Psoas muscle (tissue), 8 donors: ENCODE measurements around the gene LPAR3. TPM values are rescaled to one million over a fixed set of nuclear protein-coding genes. Genes with fewer than 3 reads are reported as not detected.

Experiments used
- ATAC-seq, 4 donors: fragments of 200-7000 bp; cut with Tn5 transposase; one replicate each; pipeline ENCODE4 v1.9.1; 2020; ENCODE audit warnings: moderate library complexity in 3 of 4, mild to moderate bottlenecking in 2 of 4
- DNase-seq, 2 donors: peaks; one replicate each; pipeline ENCODE4 v3.0.0-alpha.2; 2020
- H3K27ac ChIP-seq: fragments of 200-600 bp; one replicate; pipeline ENCODE4 v1.8.0; 2022
- H3K27me3 ChIP-seq, 3 donors: fragments of 200-600 bp in 1 of 3; one replicate each; pipeline versions ENCODE4 v1.6.1 to v1.8.0; 2013 to 2022; ENCODE audit warnings: low read length in 2 of 3, mild to moderate bottlenecking in 2 of 3, moderate library complexity in 1 of 3; ENCODE audit not compliant: insufficient read depth in 3 of 3
- H3K36me3 ChIP-seq, 2 donors: fragments of 200-600 bp in 1 of 2; one replicate each; pipeline versions ENCODE4 v1.6.1 to v1.8.0; 2013 to 2022; ENCODE audit warnings: low read depth in 1 of 2, mild to moderate bottlenecking in 1 of 2, moderate library complexity in 1 of 2; ENCODE audit not compliant: insufficient read depth in 1 of 2
- H3K4me1 ChIP-seq: fragments of 200-600 bp; one replicate; pipeline ENCODE4 v1.8.0; 2022
- H3K4me3 ChIP-seq: fragments of 200-600 bp; one replicate; pipeline ENCODE4 v1.8.0; 2022; ENCODE audit warnings: mild to moderate bottlenecking
- H3K9me3 ChIP-seq: fragments of 200-600 bp; one replicate; pipeline ENCODE4 v1.8.0; 2022
- CTCF ChIP-seq: fragments of 200-600 bp; IDR thresholded peaks from one replicate; pipeline ENCODE4 v1.8.0; 2022; ENCODE audit warnings: antibody characterized with exemption
- WGBS, 3 donors: extraction: QIAGEN DNeasy Blood & Tissue Kit; methylation state at CpG; one replicate each; pipeline versions ENCODE4 v1.1.6 to v1.1.7; 2013; 5-methylcytosine and 5-hydroxymethylcytosine counted together
- intact Hi-C, 2 donors: fragments of 100-400 bp; cut with DNase I; formaldehyde crosslinking; loops; one replicate each; pipeline versions ENCODE4 v1.11.0 to v1.14.2; 2022
- polyA plus RNA-seq, 3 donors: library from polyadenylated mRNA; stranded (reverse); fragments of 200-250 nt; gene quantifications; one replicate each; pipeline ENCODE4 v1.2.3, GENCODE V29; 2013
- total RNA-seq, 4 donors: library from RNA; stranded (reverse); fragmentation: NEBNext Ultra II Directional in 2 of 4; extraction: Animal tissue kit (Norgen Biotek cat#: 25700) in 2 of 4; gene quantifications; one replicate each; pipeline versions ENCODE4 v1.2.1 to v1.2.4, GENCODE V29; 2021 to 2023
- donor health status: healthy with polysubstance abuse.
- donor health status: DM: no; HTN: no; CAD: no; lungs with moderate emphysema.
- donor health status: Bipolar disorder and iron deficiency.
- donor health status: healthy.
- donor health status: DM: yes; HTN: yes; CAD: no.
- donor health status: DM: no; HTN: no; CAD: no.
- donor health status: DM: no; HTN: no; CAD: no.
- donor health status: DM: yes; HTN: yes; CAD: no.

Gene LPAR3
- total and polyA plus RNA-seq, 7 donors, result 0.01 to 0.20 (median 0.03) TPM; not detected in 4

- ATAC-seq (no peak), DNase-seq (no peak)
- Histone ChIP-seq H3K4me3 (no peak overlapping the region), H3K27me3 (no peaks in the 10 kb centered on the region), H3K9me3 (no peaks in the 10 kb centered on the region), H3K36me3 (no peaks in the 10 kb centered on the region), H3K27ac (no peak overlapping the region), H3K4me1 (no peaks in the 10 kb centered on the region)
- 77 to 88% (median 86%) methylated on average over 5 of the region's 5 CpGs for WGBS, 3 donors
- no peak for TF ChIP-seq CTCF
- intact Hi-C loops, result no loop called here
Measured at GRCh38 chr1:84876353-84876752, 16.7 kb downstream of the LPAR3 start.

- Histone ChIP-seq H3K9me3 (no peaks in the 10 kb centered on the region), H3K27me3 (peaks cover 0 to 2% (median 0%) of the 10 kb centered on the region in 3 donors), H3K4me1 (no peaks in the 10 kb centered on the region), H3K4me3 (no peak overlapping the region), H3K27ac (no peak overlapping the region), H3K36me3 (no peaks in the 10 kb centered on the region)
- WGBS, 3 donors, result 85 to 93% (median 87%) methylated on average over 2 of the region's 2 CpGs
- DNase-seq, result no peak
- TF ChIP-seq CTCF, result no peak
- intact Hi-C loops, result no loop called here
- ATAC-seq, result no peak
Measured at GRCh38 chr1:84873366-84873765, 19.6 kb downstream of the LPAR3 start.

GRCh38 chr1:84872696-84873355 is 20.2 kb downstream of the LPAR3 start:
- no peaks in the 10 kb centered on the region for H3K4me1 ChIP-seq
- no peak overlapping the region for H3K4me3 ChIP-seq
- WGBS, 3 donors, result 83 to 84% (median 84%) methylated on average over 9 of the region's 9 CpGs
- intact Hi-C loops, result no loop called here
- no peak for ATAC-seq
- no peak overlapping the region for H3K27ac ChIP-seq
- H3K9me3 ChIP-seq, result no peaks in the 10 kb centered on the region
- no peak for TF ChIP-seq CTCF
- peaks cover 0 to 2% (median 0%) of the 10 kb centered on the region in 3 donors for H3K27me3 ChIP-seq
- no peaks in the 10 kb centered on the region for H3K36me3 ChIP-seq
- DNase-seq, result no peak

- Histone ChIP-seq H3K27ac (no peak overlapping the region), H3K4me3 (no peak overlapping the region)
- intact Hi-C loops, result no loop called here
Measured at GRCh38 chr1:84871181-84871580, 21.8 kb downstream of the LPAR3 start.

More at GRCh38 chr1:84871181-84871580, 21.8 kb downstream of the LPAR3 start:
- DNase-seq, result no peak
- Histone ChIP-seq H3K27me3 (peaks cover 0 to 2% (median 0%) of the 10 kb centered on the region in 3 donors), H3K36me3 (no peaks in the 10 kb centered on the region), H3K4me1 (no peaks in the 10 kb centered on the region), H3K9me3 (no peaks in the 10 kb centered on the region)
- TF ChIP-seq CTCF, result no peak
- no peak for ATAC-seq
